Mesenchymal stem cell (in vitro differentiated cells and primary cell): Measurements from ENCODE around the gene TTLL8.

Experiments
- DNase-seq: peaks from one replicate; pipeline ENCODE4 v3.0.0-alpha.2; 2013
- H2AFZ ChIP-seq: one replicate; pipeline ENCODE4 v1.6.1; 2013; ENCODE audit warnings: low read depth, mild to moderate bottlenecking, control low read depth, inconsistent platforms, low read length, moderate library complexity
- H2AK5ac ChIP-seq: 2 replicates; pipeline ENCODE4 v1.6.1; 2013; ENCODE audit warnings: low read length, moderate library complexity, mild to moderate bottlenecking, inconsistent platforms; ENCODE audit not compliant: severe bottlenecking
- H2BK120ac ChIP-seq: one replicate; pipeline ENCODE4 v1.6.1; 2013; ENCODE audit warnings: low read depth, mild to moderate bottlenecking, inconsistent platforms, low read length, moderate library complexity
- H2BK12ac ChIP-seq, 2 experiments: one replicate each; pipeline ENCODE4 v1.6.1; 2013; ENCODE audit warnings: inconsistent platforms in 2 of 2, low read length in 2 of 2, mild to moderate bottlenecking in 2 of 2, moderate library complexity in 2 of 2, control low read depth in 1 of 2
- H2BK15ac ChIP-seq: one replicate; pipeline ENCODE4 v1.6.1; 2013; ENCODE audit warnings: mild to moderate bottlenecking, low read depth, inconsistent platforms; ENCODE audit not compliant: poor library complexity, severe bottlenecking
- H2BK5ac ChIP-seq: 2 replicates; pipeline ENCODE4 v1.6.1; 2013; ENCODE audit warnings: low read depth, mild to moderate bottlenecking, low read length, control low read depth, inconsistent platforms; ENCODE audit not compliant: poor library complexity, severe bottlenecking
- H3K14ac ChIP-seq, 2 experiments: one replicate each; pipeline ENCODE4 v1.6.1; 2013; ENCODE audit warnings: inconsistent platforms in 2 of 2, low read length in 2 of 2, control low read depth in 1 of 2, mild to moderate bottlenecking in 1 of 2, moderate library complexity in 1 of 2
- H3K18ac ChIP-seq, 2 experiments: one replicate each; pipeline ENCODE4 v1.6.1; 2013; ENCODE audit warnings: inconsistent platforms in 2 of 2, low read length in 2 of 2, control low read depth in 1 of 2, low read depth in 1 of 2, mild to moderate bottlenecking in 1 of 2
- H3K23ac ChIP-seq, 2 experiments: one replicate each; pipeline ENCODE4 v1.6.1; 2013; ENCODE audit warnings: inconsistent platforms in 2 of 2, low read length in 2 of 2, mild to moderate bottlenecking in 2 of 2, moderate library complexity in 2 of 2, control low read depth in 1 of 2
- H3K27ac ChIP-seq: 2 replicates; pipeline ENCODE4 v1.5.1; 2013; ENCODE audit warnings: mild to moderate bottlenecking, moderate library complexity, low read length, control low read depth, inconsistent platforms; ENCODE audit not compliant: poor library complexity, severe bottlenecking
- H3K27me3 ChIP-seq, 2 experiments: 2 replicates each; pipeline versions ENCODE4 v1.6.1 to v1.7.0; 2013; ENCODE audit warnings: low read length in 2 of 2, mild to moderate bottlenecking in 2 of 2, moderate library complexity in 2 of 2, control low read depth in 1 of 2, inconsistent platforms in 1 of 2; ENCODE audit not compliant: control insufficient read depth in 1 of 2, insufficient read depth in 1 of 2
- H3K36me3 ChIP-seq, 2 experiments: 2 replicates each; pipeline versions ENCODE4 v1.6.1 to v1.7.0; 2013; ENCODE audit warnings: low read length in 2 of 2, control low read depth in 1 of 2, inconsistent platforms in 1 of 2, low read depth in 1 of 2, mild to moderate bottlenecking in 1 of 2; ENCODE audit not compliant: insufficient read depth in 2 of 2, control insufficient read depth in 1 of 2
- H3K4ac ChIP-seq, 2 experiments: one replicate each; pipeline ENCODE4 v1.6.1; 2013; ENCODE audit warnings: inconsistent platforms in 2 of 2, low read length in 2 of 2, mild to moderate bottlenecking in 2 of 2, moderate library complexity in 2 of 2, control low read depth in 1 of 2, low read depth in 1 of 2
- H3K4me1 ChIP-seq: 2 replicates; pipeline ENCODE4 v1.6.1; 2013; ENCODE audit warnings: low read depth, low read length, control low read depth; ENCODE audit not compliant: control insufficient read depth, insufficient read depth
- H3K4me2 ChIP-seq: 2 replicates; pipeline ENCODE4 v1.6.1; 2013; ENCODE audit warnings: low read length, mild to moderate bottlenecking, inconsistent platforms; ENCODE audit not compliant: poor library complexity, severe bottlenecking
- H3K4me3 ChIP-seq, 2 experiments: 2 replicates each; pipeline versions ENCODE4 v1.5.1 to v1.7.0; 2013; ENCODE audit warnings: low read length in 2 of 2, mild to moderate bottlenecking in 2 of 2, control low read depth in 1 of 2, low read depth in 1 of 2; ENCODE audit not compliant: insufficient read depth in 1 of 2
- H3K79me1 ChIP-seq: replicated peaks from 2 replicates; pipeline ENCODE4 v1.6.1; 2013; ENCODE audit warnings: mild to moderate bottlenecking, control low read depth, low read length, inconsistent platforms; ENCODE audit not compliant: poor library complexity, severe bottlenecking
- H3K9ac ChIP-seq: 2 replicates; pipeline ENCODE4 v1.7.0; 2013; ENCODE audit warnings: mild to moderate bottlenecking, low read length, moderate library complexity
- H3K9me3 ChIP-seq: 2 replicates; pipeline ENCODE4 v1.7.0; 2013; ENCODE audit warnings: mild to moderate bottlenecking, low read length; ENCODE audit not compliant: control insufficient read depth
- H4K8ac ChIP-seq: one replicate; pipeline ENCODE4 v1.6.1; 2013; ENCODE audit warnings: inconsistent platforms, mild to moderate bottlenecking, low read length, moderate library complexity
- H4K91ac ChIP-seq: one replicate; pipeline ENCODE4 v1.6.1; 2013; ENCODE audit warnings: mild to moderate bottlenecking, low read length, inconsistent platforms
- WGBS: methylation state at CpG from one replicate; pipeline ENCODE4 v1.1.7; 2013; ENCODE audit warnings: mixed read lengths; 5-methylcytosine and 5-hydroxymethylcytosine counted together

TTLL8 gene

GRCh38 chr22:50057278-50058060 is 629 bp downstream of the TTLL8 start:
- 95% methylated on average over 14 of the region's 14 CpGs for WGBS
- H3K18ac ChIP-seq: no peak overlapping the region
- no peak overlapping the region for H3K4ac ChIP-seq
- no peak overlapping the region for H4K91ac ChIP-seq
- H2BK15ac ChIP-seq: no peak overlapping the region
- H3K4me2 ChIP-seq: no peak overlapping the region
- no peak overlapping the region for H2BK5ac ChIP-seq
- no peaks in the 10 kb centered on the region for H3K36me3 ChIP-seq
- H4K8ac ChIP-seq: no peak overlapping the region
- H3K4me3 ChIP-seq: no peak overlapping the region
- no peak overlapping the region for H3K14ac ChIP-seq
- no peak overlapping the region for H3K9ac ChIP-seq
- H2AFZ ChIP-seq: no peak overlapping the region
- H2BK12ac ChIP-seq: no peak overlapping the region
- peaks cover 17% of the 10 kb centered on the region for H3K9me3 ChIP-seq
- no peak overlapping the region for H2AK5ac ChIP-seq
- DNase-seq: no peak
- no peak overlapping the region for H2BK120ac ChIP-seq
- no peak overlapping the region for H3K23ac ChIP-seq
- H3K27me3 ChIP-seq: peaks cover 35 to 53% of the 10 kb centered on the region in 2 experiments
- peaks cover 12% of the 10 kb centered on the region for H3K4me1 ChIP-seq
- no peak overlapping the region for H3K27ac ChIP-seq
- H3K79me1 ChIP-seq: no peaks in the 10 kb centered on the region

- Histone ChIP-seq H3K36me3 (no peaks in the 10 kb centered on the region), H3K27me3 (peaks cover 32 to 49% of the 10 kb centered on the region in 2 experiments), H3K14ac (no peak overlapping the region), H4K91ac (no peak overlapping the region), H3K23ac (no peak overlapping the region), H2BK15ac (no peak overlapping the region), H4K8ac (no peak overlapping the region), H3K79me1 (no peaks in the 10 kb centered on the region), H3K9me3 (peaks cover 26% of the 10 kb centered on the region), H2AFZ (no peak overlapping the region), H3K4ac (no peak overlapping the region), H3K18ac (no peak overlapping the region), H2BK12ac (no peak overlapping the region), H3K4me2 (no peak overlapping the region), H2AK5ac (no peak overlapping the region), H3K27ac (no peak overlapping the region), H2BK120ac (no peak overlapping the region), H3K9ac (no peak overlapping the region), H3K4me1 (peaks cover 12% of the 10 kb centered on the region), H2BK5ac (no peak overlapping the region), H3K4me3 (no peak overlapping the region)
- 86% methylated on average over 30 of the region's 34 CpGs for WGBS
- DNase-seq: no peak
These were observed 1.7 kb downstream of the TTLL8 start for GRCh38 chr22:50056214-50056972.

GRCh38 chr22:50053861-50054260 is 4.2 kb downstream of the TTLL8 start:
- 92% methylated on average over 18 of the region's 18 CpGs for WGBS
- Histone ChIP-seq H3K4me3 (no peak overlapping the region), H3K9me3 (peaks cover 30% of the 10 kb centered on the region), H2AFZ (no peak overlapping the region), H3K18ac (no peak overlapping the region), H3K4me2 (no peak overlapping the region), H3K4ac (no peak overlapping the region), H2BK5ac (no peak overlapping the region), H2BK120ac (no peak overlapping the region), H3K14ac (no peak overlapping the region), H3K79me1 (no peaks in the 10 kb centered on the region), H3K36me3 (no peaks in the 10 kb centered on the region), H4K91ac (no peak overlapping the region), H4K8ac (no peak overlapping the region), H3K27me3 (peaks cover 12 to 26% of the 10 kb centered on the region in 2 experiments), H2BK15ac (no peak overlapping the region), H3K4me1 (peaks cover 6% of the 10 kb centered on the region), H2AK5ac (no peak overlapping the region), H3K23ac (no peak overlapping the region), H2BK12ac (no peak overlapping the region), H3K9ac (no peak overlapping the region), H3K27ac (no peak overlapping the region)
- DNase-seq: no peak

DNA sequence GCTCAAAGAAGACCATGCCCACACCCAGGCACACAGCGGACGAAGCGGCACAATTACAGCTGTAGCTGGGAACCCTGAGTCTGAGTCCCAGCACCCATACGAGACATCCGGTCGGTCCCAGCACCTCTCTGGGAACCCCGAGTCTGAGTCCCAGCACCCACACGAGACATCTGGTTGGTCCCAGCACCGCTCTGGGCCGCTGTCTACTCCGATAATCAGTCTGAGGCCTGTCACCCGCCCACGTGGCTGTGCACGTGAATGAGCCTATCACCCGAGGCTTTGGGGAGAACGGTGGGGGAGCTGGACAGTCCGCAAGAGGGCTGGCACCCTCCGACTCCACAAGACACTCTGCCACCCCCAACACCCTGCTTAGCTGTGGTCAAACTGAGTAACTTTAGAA is 6.2 kb downstream of the TTLL8 start:
- H3K79me1 ChIP-seq: no peaks in the 10 kb centered on the region
- H3K4me3 ChIP-seq: no peak overlapping the region
- H2BK120ac ChIP-seq: no peak overlapping the region
- H3K18ac ChIP-seq: no peak overlapping the region
- no peaks in the 10 kb centered on the region for H3K36me3 ChIP-seq
- H2BK12ac ChIP-seq: no peak overlapping the region
- no peak overlapping the region for H3K27ac ChIP-seq
- no peak overlapping the region for H2BK15ac ChIP-seq
- H2BK5ac ChIP-seq: no peak overlapping the region
- H2AFZ ChIP-seq: no peak overlapping the region
- H3K4ac ChIP-seq: no peak overlapping the region
- DNase-seq: no peak
- no peaks in the 10 kb centered on the region for H3K4me1 ChIP-seq
- H3K4me2 ChIP-seq: no peak overlapping the region
- no peak overlapping the region for H4K91ac ChIP-seq
- H3K9me3 ChIP-seq: peaks cover 30% of the 10 kb centered on the region
- peaks cover 4 to 19% of the 10 kb centered on the region in 2 experiments for H3K27me3 ChIP-seq
- H3K9ac ChIP-seq: no peak overlapping the region
- H4K8ac ChIP-seq: no peak overlapping the region
- no peak overlapping the region for H3K23ac ChIP-seq
- H3K14ac ChIP-seq: no peak overlapping the region
- H2AK5ac ChIP-seq: no peak overlapping the region
- WGBS: 84% methylated on average over 17 of the region's 18 CpGs
